GM19239 (cell line): ENCODE data around the gene DTNB.
"Not testable (repeated sequence)": the region's sequence is repeated elsewhere in the genome, so short reads cannot be mapped to it uniquely, and the experiment has no call there.

Experiments
- DNase-seq: peaks from one replicate; pipeline ENCODE4 v3.0.0; 2011; ENCODE audit warnings: low spot score; ENCODE audit not compliant: insufficient read length
- FAIRE-seq: peaks from 2 replicates; lab custom pipeline; 2011; peaks lifted over from hg19 to GRCh38; lab: Jason Lieb, UNC

The DTNB gene

DNA sequence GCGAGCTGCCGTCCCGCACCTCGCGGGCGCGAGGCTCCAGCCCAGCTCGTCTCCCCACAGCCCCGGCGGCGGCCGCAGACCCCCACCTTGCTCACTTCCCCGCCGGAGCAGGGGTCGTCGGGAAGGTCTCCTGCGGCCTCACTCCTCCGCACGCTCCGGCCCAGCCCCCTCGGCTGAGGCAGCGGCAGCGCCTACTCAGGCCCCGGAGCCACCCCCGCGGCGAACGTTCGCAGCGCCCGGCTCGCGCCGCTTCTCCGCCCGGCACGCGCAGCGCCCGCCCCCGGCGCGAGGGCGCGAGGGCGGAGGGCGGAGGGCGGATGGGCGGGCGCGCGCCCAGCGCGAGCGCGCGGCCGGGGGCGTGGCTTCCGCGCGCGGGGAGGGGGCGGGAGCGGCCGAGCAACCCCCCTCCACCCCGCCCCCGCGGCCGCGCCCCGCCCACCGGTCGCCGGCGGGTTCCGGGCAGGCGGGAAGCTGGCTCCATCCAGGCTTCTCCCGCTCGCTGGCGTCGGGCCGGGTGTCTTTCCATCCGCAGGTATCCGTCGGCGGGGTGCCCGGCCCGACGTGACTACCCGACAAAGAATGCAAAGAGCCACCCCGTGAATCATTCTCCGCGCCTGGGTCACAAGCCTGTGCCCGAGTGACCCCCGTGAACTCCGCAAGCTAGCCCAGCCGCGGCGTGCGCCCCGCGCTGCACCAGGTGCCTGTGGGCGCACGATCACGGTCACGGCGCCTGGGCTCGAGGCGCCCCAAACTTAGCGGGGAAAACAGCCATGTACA, at the start of gene DTNB:
Gene DTNB, minus strand, starts transcription at position 278 of the 777 bp plus-strand sequence. CDS start 20,917 bp downstream, outside the sequence.
- FAIRE-seq (no peak), DNase-seq (peak; percentile 83)

DNA sequence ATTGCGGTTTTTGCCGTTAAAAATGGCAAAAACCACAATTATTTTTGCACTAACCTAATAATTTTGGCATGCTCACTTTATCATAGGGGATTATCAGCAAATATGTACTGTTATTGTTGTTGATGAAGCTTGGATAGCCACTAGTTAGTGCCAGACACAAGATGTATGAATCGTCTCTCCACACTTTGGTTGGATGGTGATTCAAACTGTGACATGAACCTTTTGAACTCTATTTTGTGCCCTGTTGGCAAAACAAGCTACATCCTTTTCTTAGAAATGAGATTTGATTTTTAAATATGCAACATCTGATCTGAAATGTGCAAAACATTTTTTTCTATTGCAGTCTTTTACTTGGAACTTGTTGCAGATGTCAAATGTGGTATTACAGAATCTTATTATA, 48.8 kb upstream of the DTNB start:
- FAIRE-seq (no peak), DNase-seq (no peak)

DNA sequence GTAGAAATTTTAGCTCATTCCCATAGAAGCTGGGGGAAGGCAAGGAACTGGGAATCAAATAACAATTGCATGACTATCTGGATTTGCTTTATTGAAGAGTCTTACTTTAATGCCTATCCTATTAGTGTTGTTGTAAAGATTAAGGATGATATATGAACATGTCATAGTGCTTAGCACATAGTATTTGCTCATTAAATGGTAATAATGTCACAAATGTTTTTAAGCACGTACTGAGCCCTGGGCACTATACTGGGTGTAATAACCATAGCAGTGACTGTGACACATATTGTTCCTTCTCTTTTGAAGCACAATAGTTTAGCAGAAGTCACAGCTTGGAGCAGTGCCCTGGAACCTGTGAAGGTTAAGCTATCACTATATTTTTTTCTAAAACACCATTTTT, 47.2 kb upstream of the DTNB start:
- FAIRE-seq (no peak), DNase-seq (no peak)

DNA sequence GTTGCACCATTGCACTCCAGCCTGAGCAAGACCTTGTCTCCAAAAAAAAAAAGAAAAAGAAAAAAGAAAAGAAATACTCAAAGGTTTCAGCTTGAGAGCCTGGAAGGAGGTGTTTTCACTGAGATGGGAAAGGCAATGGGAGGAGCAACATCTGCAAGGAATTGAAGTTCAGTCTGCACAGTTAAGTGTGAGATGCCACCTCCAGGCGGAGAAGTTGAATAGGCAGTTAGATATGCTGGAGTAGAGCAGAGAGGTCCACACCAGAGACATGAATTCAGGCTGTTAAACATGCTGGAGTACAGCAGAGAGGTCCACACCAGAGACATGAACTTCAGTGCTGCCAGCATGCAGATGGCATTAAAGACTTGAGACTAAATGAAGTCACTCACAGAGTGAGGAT, 41.4 kb upstream of the DTNB start:
- DNase-seq, result no peak
- FAIRE-seq, result no peak

DNA sequence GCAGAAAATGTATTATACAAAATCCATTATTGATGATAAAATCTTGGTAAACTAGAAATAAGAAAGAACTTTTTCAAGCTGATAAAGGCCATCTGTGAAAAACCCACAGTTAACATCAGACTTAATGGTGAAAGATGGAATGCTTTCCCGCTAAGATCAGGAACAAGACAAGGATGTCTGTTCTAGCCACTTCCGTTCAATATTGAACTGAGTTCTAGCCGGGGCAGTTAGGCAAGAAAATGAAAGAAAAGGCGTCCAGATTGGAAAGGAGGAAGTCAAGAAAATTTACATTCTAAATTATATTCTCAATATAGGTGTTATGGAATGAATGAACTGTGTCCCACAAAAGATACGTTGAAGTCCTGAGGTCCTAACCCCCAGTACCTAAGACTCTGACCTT, 39.1 kb upstream of the DTNB start:
- FAIRE-seq (no peak), DNase-seq (no peak)

DNA sequence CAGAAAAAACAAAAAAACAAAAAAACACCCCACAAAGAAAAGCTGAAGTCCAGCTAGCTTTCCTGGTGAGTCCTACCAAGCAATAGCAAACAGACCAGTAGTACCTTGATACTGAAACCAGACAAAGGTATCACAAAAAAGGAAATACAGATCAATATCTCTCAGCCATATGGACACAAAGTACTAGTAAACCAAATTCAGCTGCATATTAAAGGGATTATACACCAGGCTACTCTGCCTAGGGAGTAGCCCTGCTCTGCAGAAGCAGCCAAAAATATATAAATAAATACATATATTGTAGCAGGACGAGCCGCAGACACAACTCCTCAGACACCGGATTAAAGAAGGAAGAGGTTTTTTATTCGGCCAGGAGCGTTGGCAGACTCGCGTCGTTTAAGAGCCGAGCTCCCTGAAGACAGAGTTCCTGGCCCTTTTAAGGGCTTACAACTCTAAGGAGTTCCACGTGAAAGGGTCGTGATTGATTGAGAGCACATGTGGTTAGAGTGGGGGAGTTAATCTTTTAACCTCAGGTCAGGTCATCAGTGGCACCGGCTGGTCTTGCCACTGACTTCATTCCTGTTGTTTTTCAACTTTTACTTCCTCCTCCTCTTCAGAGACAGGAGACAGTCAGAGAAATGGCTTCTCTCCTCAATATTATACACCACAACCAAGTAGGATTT, 38.4 kb upstream of the DTNB start:
- DNase-seq, result no peak
- peak; percentile 8 for FAIRE-seq

DNA sequence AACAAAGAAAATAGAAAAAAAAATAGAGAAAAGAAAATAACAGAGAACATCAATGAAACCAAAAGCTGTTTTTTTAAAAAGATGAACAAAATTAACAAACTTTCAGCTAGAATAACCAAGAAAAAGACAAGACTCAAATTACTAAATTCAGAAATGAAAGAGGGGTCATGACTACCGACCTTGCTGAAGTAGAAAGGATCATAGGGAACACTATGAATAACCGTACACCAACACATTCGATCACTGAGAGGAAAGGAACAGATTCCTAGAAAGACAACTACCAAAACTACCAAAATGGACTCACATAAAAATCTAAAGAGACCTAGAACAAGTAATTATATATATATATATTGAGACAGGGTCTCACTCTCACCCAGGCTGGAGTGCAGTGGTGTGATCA, 37.4 kb upstream of the DTNB start:
- FAIRE-seq (peak; percentile 35), DNase-seq (no peak)

DNA sequence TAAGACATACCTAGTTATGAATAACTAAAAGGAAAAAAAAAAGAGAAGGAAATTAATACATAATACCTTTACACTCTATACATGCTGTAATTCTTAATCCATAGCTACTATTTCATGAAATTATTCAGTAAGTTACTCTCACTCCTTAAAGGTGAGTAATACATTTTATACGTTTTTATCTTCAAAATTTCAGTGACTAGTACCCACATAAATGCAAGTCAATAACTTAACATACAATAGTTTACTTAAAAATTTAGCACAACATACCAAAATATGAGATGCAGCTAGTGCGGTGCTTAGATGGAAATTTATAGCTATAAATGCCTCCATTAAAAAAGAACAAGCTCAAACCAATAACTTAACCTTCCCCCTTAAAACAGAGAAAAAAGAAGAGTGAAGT, 36.0 kb upstream of the DTNB start:
- peak; percentile 4 for FAIRE-seq
- DNase-seq, result no peak

DNA sequence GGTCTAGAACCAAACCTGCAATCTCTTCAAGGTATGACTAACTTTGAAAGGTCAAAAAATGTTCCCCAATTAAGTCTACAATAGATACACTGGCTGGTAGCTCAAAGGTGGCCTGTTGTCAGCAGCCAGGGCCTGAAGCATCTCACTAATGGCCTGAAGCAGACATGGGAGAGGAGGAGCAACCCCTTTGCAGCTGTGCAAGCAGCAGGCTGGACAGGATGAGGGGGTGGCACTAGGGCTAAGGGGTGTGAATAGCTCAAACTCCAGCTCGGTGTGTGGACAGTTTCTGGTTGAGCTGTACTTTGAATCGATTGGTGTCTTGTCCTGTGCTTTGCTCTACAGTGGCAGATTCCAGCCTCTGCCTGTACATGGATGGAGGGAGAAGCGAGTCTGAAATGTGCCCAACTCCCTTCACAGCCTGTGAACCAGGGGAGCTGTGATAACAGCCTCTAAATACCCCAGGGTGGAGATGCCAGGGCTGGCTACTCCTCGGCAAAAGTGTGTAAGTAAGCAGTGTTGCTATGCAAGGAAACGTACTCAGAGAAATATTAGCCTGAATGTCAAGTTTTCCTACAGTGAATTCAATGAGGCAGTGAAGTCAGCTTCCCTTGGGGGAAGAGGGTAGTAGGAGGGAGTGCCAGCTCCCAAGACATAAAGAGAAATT, 34.7 kb upstream of the DTNB start:
- peak; percentile 33 for FAIRE-seq

DNA sequence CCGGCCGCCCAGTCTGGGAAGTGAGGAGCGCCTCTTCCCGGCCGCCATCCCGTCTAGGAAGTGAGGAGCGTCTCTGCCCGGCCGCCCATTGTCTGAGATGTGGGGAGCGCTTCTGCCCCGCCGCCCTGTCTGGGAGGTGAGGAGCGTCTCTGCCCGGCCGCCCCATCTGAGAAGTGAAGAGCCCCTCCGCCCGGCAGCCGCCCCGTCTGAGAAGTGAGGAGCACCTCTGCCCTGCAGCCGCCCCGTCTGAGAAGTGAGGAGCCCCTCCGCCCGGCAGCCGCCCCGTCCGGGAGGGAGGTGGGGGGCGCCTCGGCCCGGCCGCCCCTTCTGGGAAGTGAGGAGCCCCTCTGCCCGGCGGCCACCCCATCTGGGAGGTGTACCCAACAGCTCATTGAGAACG, 32.2 kb upstream of the DTNB start:
- not testable (repeated sequence) for FAIRE-seq

More for the DNA sequence above, 34.7 kb upstream of the DTNB start:
- no peak for DNase-seq

DNA sequence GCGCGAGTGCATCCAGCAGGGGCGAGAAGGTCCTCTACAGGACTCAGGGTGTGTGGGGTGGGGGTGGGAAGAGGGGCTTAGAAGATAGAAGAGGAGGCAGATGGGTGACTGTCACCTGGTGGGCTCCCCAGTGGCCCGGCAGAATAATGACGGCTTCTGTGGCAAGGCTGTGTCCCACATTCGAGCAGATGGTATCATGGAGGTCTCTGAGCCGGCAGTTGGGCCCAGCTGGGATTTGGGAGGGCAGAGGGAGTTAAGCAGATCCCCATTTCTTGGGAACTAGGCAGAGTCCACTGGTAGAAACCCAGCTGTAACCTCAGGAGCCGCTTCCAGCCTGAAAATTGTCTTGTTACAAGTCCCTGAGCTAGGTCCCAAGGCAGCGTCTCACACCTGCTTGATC, 28.4 kb upstream of the DTNB start:
- DNase-seq, result no peak

More for the DNA sequence above, 32.2 kb upstream of the DTNB start:
- not testable (repeated sequence) for DNase-seq

DNA sequence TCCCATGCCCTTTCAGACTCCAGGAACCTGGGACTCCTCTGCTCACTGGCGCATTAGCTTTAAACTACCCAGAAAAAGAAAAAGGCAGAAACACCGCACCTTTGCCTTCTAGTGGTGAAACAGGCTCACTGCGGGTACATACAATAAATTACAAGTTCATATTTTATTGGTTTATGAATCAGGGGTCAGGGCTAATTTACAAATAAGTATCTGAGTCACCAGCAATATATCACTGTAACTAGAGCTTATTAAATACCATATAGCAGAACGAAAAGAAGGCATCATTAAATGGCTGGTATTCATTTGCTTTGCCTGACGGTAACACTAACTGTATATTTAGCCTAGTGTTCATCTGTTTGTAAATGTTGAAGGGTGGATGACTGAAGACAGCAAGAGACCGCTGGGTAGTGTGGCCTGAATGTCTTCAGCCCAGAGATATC, 26.9 kb upstream of the DTNB start:
- DNase-seq (no peak), FAIRE-seq (peak; percentile 39)

More for the DNA sequence above, 28.4 kb upstream of the DTNB start:
- no peak for FAIRE-seq

DNA sequence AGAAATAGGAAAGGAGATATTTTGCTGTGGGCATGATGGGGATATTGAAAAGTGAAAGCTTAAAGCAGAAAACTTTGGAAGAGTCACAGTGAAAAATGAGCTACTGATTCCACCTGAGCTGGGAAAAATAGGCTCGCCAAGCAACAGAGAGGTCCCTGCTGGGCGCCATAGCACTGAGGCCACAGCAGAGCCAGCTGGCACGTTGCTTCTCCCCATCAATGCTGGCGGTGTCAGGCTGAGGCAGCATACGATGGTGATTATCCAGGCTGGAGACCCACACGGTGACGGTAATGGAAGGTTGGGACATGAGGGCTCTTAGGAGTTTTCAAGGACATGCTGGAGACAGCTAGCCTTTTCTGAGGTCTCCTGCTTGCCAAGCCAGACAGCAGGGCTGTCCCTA, 25.8 kb upstream of the DTNB start:
- FAIRE-seq (no peak), DNase-seq (no peak)

DNA sequence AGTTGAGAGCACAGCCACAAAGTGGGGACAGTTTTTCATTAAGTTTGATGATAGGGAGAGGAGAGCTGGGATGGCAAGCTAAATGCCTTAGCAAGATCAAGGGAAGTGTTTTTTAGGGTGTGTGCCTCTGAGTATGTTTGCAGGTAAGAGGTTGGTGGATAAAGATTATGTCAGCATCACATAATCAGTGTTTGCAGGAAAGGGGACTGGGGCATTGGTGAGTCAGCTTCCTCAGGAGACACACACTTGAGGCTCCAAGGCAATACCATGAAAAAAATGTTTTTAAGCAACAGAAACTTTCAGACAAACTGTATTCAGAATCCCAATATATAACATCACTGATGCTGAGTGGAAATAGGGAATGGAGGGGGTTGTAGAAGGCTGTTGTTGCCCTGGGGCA, 25.4 kb upstream of the DTNB start:
- no peak for FAIRE-seq

DNA sequence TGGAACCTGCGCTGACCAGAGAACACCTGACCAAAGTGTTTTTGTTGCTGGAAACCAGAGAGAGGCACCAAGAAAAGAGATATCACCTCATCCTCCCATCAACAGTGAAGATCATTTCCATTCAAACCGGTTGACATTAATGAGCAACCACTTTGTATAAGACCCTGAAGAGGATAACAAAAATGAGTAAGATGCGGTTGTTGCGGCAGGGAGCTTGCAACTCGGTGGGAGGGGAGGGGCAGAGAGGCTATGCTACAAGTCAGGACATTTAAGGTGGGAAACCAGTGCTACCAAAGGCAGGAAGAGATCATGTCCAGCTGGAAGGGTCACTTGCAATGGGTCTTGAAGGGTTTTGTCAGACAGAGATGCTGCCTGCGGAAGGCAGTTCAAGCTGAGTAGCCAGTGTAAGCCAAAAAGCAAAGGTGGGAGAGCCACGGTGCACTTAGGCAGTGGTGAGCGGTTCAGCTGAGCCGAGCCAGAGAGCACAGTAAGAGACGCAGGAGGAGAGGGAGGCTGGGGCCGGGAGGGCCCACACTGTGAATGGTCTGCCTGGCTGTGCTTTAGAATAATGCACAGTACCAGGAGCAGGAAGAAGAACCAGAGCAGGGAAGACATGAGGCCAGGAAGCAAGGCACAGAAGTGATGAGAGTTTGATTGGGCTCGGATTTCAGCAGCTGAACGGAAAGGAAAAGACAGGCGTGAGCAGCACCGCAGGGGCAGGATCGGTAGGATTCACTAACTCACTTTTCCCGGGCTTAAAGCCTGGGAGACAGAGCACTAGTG, 24.4 kb upstream of the DTNB start:
- DNase-seq (no peak), FAIRE-seq (no peak)

More for the DNA sequence above, 25.4 kb upstream of the DTNB start:
- DNase-seq, result no peak

DNA sequence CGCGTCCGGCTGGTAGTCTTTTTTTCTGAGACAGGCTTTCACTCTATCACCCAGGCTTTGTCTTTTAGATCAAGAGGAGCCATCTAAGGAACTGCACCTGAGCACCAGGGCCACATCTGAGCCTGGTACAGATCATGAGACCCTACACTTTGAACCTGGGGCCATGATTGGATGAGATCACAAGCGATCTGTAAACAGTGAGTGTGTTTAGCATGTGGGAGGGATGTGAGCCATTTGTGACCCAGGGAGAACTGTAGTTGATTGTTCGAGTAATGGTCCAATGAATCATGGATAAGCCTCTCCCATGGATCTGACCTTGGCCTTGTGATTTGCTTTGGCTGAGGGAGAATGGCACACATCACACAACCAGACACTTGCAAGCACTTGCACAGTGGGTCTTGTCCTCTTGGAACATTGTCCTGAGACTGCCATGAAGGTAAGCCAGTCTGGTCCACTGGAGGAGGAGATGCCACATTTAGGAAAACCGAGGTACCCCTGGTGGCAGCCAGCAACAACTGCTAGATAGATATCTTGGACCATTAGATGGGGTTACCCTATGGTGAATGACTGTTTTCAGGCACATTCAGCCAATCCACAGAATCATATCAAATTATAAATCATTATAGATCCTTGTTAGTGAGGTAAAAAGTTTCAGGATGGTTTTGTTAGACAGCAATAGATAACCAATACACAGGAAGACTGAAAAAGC, 19.5 kb upstream of the DTNB start:
- no peak for FAIRE-seq

DNA sequence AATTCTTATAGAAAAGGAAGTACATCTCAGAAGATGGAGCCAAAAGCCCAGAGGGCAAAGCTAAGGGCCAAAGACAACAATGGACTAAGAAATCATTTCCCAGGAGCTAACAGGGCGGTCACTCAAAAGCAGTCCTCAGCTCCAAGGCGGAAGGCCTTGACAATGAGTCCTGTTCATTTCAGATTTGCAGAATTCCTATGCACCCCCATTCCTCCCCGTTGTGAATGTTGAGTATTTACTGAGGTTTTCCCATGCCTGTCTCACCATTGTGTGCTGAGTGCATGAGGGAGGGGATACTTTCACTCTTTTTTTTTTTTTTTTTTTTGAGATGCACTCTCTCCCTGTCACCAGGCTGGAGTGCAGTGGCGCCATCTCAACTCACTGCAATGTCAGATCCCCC, 18.8 kb upstream of the DTNB start:
- no peak for FAIRE-seq
- no peak for DNase-seq

More for the DNA sequence above, 19.5 kb upstream of the DTNB start:
- no peak for DNase-seq

DNA sequence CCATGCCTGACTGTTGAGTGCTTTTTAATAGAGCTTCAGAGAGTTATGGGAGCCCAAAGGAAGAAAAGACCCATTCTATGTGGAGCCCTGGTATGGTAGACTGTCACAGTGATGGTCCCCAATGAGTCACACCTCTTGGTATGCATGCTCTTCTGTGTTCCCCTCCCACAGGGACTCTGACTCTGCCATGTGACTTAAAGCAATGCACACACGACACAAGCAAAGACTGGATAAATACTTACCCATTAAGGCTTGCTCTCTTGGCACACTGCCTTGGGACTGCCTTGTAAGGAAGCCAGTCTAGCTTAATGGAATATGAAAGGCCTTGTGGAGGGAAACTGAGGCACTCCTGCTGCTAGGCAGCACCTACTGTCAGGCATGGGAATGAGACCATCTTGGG, 16.7 kb upstream of the DTNB start:
- FAIRE-seq (no peak), DNase-seq (no peak)

DNA sequence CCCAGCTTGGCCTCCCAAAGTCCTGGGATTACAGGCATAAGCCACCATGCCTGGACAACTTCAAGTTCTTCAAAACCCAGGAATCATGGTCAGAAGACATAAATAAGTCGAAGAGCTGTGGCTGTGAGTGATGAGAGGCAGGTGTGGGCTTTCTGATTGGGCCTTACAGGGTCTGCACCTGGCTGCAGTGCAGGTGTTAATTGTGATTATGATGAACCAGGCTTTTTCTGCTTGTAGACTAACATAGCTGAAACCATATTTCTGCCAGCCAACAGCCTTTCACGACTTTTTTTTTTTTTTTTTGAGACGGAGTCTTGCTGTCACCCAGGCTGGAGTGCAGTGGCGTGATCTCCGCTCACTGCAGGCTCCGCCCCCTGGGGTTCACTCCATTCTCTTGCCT, 14.9 kb upstream of the DTNB start:
- FAIRE-seq (no peak), DNase-seq (no peak)

DNA sequence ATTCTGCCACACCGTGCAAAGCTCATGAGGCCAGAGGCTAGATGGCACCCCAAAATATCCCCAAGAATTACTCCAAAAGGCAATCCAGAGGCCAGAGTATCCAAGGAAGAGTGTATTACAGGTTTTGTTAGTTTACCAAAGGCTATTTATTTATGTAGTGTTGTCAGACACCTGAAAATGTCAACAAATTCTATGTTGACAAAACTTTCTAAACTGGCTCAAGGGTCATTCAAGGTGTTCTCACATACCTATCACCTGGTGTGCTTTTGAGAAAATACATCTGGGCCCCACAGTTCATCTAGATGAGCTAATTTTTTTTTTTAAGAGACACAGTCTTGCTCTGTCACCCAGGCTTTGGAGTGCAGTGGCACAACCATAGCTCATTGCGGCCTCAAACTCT, 12.4 kb upstream of the DTNB start:
- DNase-seq (no peak), FAIRE-seq (no peak)
